Liver (tissue), 9 donors: ENCODE measurements around the gene KDM4C. TPM values are rescaled to one million over a fixed set of nuclear protein-coding genes. Genes with fewer than 3 reads are reported as not detected.

ENCODE experiments used
- DNase-seq: peaks from one replicate; pipeline ENCODE4 v3.0.0-alpha.2; 2017; ENCODE audit warnings: low spot score
- H3K27ac ChIP-seq, 2 donors: one replicate each; pipeline ENCODE4 v1.7.0; 2013; ENCODE audit warnings: inconsistent platforms in 2 of 2, low read length in 2 of 2, control low read depth in 1 of 2, low read depth in 1 of 2, mild to moderate bottlenecking in 1 of 2
- H3K27me3 ChIP-seq, 4 donors: one replicate each; pipeline versions ENCODE4 v1.6.1 to v1.7.0; 2013; ENCODE audit warnings: low read length in 3 of 4, inconsistent platforms in 1 of 4, mild to moderate bottlenecking in 1 of 4, moderate library complexity in 1 of 4; ENCODE audit not compliant: control insufficient read depth in 4 of 4, insufficient read depth in 4 of 4
- H3K36me3 ChIP-seq, 4 donors: one replicate each; pipeline versions ENCODE4 v1.6.1 to v1.7.0; 2013; ENCODE audit warnings: low read length in 3 of 4, mild to moderate bottlenecking in 3 of 4, low read depth in 1 of 4, moderate library complexity in 1 of 4; ENCODE audit not compliant: control insufficient read depth in 4 of 4, insufficient read depth in 3 of 4
- H3K4me1 ChIP-seq, 4 donors: one replicate each; pipeline versions ENCODE4 v1.6.1 to v1.7.0; 2013; ENCODE audit warnings: low read length in 3 of 4, mild to moderate bottlenecking in 3 of 4, moderate library complexity in 1 of 4; ENCODE audit not compliant: control insufficient read depth in 4 of 4, insufficient read depth in 4 of 4
- H3K4me3 ChIP-seq, 3 donors: one replicate each; pipeline versions ENCODE4 v1.6.1 to v1.7.0; 2013; ENCODE audit warnings: low read length in 3 of 3, control low read depth in 1 of 3, low read depth in 1 of 3, mild to moderate bottlenecking in 1 of 3
- H3K9ac ChIP-seq, 2 donors: one replicate each; pipeline ENCODE4 v1.7.0; 2013; ENCODE audit warnings: low read length in 2 of 2, mild to moderate bottlenecking in 2 of 2, moderate library complexity in 2 of 2, control low read depth in 1 of 2, low read depth in 1 of 2
- H3K9me3 ChIP-seq, 4 donors: one replicate each; pipeline versions ENCODE4 v1.6.1 to v1.7.0; 2013; ENCODE audit warnings: low read length in 3 of 4; ENCODE audit not compliant: control insufficient read depth in 4 of 4
- EGR1 ChIP-seq, 2 donors: IDR thresholded peaks; 2 replicates each; pipeline ENCODE4 v1.6.1; 2016 to 2018; ENCODE audit warnings: antibody characterized with exemption in 2 of 2, low read depth in 2 of 2
- FOXA1 ChIP-seq: IDR thresholded peaks from 2 replicates; pipeline ENCODE4 v1.6.1; 2016; ENCODE audit warnings: antibody characterized with exemption
- FOXA2 ChIP-seq: IDR thresholded peaks from 2 replicates; pipeline ENCODE4 v1.6.1; 2016; ENCODE audit warnings: antibody characterized with exemption
- GABPA ChIP-seq, 2 donors: IDR thresholded peaks in 1 of 2; conservative IDR thresholded peaks in 1 of 2; 2 replicates each; pipeline ENCODE4 v1.6.1; 2016; ENCODE audit warnings: antibody characterized with exemption in 2 of 2, mild to moderate bottlenecking in 1 of 2, moderate library complexity in 1 of 2
- HNF4A ChIP-seq, 2 donors: conservative IDR thresholded peaks; 2 replicates each; pipeline ENCODE4 v1.6.1; 2016; ENCODE audit warnings: antibody characterized with exemption in 2 of 2, mild to moderate bottlenecking in 2 of 2
- HNF4G ChIP-seq: IDR thresholded peaks from 2 replicates; pipeline ENCODE4 v1.6.1; 2016; ENCODE audit warnings: antibody characterized with exemption
- JUND ChIP-seq, 2 donors: IDR thresholded peaks; 2 replicates each; pipeline ENCODE4 v1.6.1; 2016; ENCODE audit warnings: antibody characterized with exemption in 2 of 2
- NR2F2 ChIP-seq: IDR thresholded peaks from 2 replicates; pipeline ENCODE4 v1.6.1; 2016; ENCODE audit warnings: antibody characterized with exemption
- RAD21 ChIP-seq, 2 donors: IDR thresholded peaks; 2 replicates each; pipeline ENCODE4 v1.6.1; 2016; ENCODE audit warnings: antibody characterized with exemption in 2 of 2, mild to moderate bottlenecking in 2 of 2
- RXRA ChIP-seq, 2 donors: IDR thresholded peaks; 2 replicates each; pipeline ENCODE4 v1.6.1; 2017 to 2018; ENCODE audit warnings: antibody characterized with exemption in 2 of 2, mild to moderate bottlenecking in 1 of 2
- SP1 ChIP-seq: IDR thresholded peaks from 2 replicates; pipeline ENCODE4 v1.6.1; 2018; ENCODE audit warnings: antibody characterized with exemption, mild to moderate bottlenecking
- TAF1 ChIP-seq: conservative IDR thresholded peaks from 2 replicates; pipeline ENCODE4 v1.6.1; 2016; ENCODE audit warnings: antibody characterized with exemption, mild to moderate bottlenecking
- YY1 ChIP-seq: IDR thresholded peaks from 2 replicates; pipeline ENCODE4 v1.6.1; 2016; ENCODE audit warnings: antibody characterized with exemption, mild to moderate bottlenecking
- WGBS: extraction: QIAGEN DNeasy Blood & Tissue Kit; methylation state at CpG from one replicate; pipeline ENCODE4 v1.1.7; 2013; 5-methylcytosine and 5-hydroxymethylcytosine counted together
- polyA plus RNA-seq, 2 donors: library from polyadenylated mRNA; stranded (reverse) in 1 of 2; unstranded in 1 of 2; fragments of 200-250 nt in 1 of 2; fragments of >200 nt in 1 of 2; fragmentation: Nextera tagmentation in 1 of 2; extraction: Ambion mirVana in 1 of 2; gene quantifications; one replicate each; pipeline versions ENCODE4 v1.2.1 to v1.2.3, GENCODE V29; 2013 to 2015
- total RNA-seq, 2 donors: library from RNA; depleted of rRNA; stranded (reverse); fragments of >200 nt; gene quantifications; one replicate each; pipeline ENCODE4 v1.2.3, GENCODE V29; 2014
- TF ChIP-seq, protein P1 (sequence below): IDR thresholded peaks from 2 replicates; pipeline ENCODE4 v1.6.1; 2016; ENCODE audit warnings: antibody characterized with exemption, mild to moderate bottlenecking
- TF ChIP-seq, protein P2 (sequence below): fragments of 150-350 bp; IDR thresholded peaks from 2 replicates; pipeline ENCODE4 v1.5.1; 2017; ENCODE audit warnings: improper control_type of control experiment, low read depth, low read length; ENCODE audit not compliant: missing input control
- TF ChIP-seq, protein P3 (sequence below): IDR thresholded peaks from 2 replicates; pipeline ENCODE4 v1.6.1; 2016; ENCODE audit warnings: antibody characterized with exemption
- TF ChIP-seq, protein P4 (sequence below): IDR thresholded peaks from 2 replicates; pipeline ENCODE4 v1.6.1; 2016; ENCODE audit warnings: antibody characterized with exemption
- TF ChIP-seq, protein P5 (sequence below): IDR thresholded peaks from 2 replicates; pipeline ENCODE4 v1.6.1; 2016; ENCODE audit warnings: antibody characterized with exemption
- donor health status: healthy.
- donor health status: healthy.
- donor health status: healthy.
- donor health status: healthy.
- donor health status: healthy.

KDM4C gene
- total and polyA plus RNA-seq, 4 donors: 4.3 to 40.2 (median 24.0) TPM

DNA sequence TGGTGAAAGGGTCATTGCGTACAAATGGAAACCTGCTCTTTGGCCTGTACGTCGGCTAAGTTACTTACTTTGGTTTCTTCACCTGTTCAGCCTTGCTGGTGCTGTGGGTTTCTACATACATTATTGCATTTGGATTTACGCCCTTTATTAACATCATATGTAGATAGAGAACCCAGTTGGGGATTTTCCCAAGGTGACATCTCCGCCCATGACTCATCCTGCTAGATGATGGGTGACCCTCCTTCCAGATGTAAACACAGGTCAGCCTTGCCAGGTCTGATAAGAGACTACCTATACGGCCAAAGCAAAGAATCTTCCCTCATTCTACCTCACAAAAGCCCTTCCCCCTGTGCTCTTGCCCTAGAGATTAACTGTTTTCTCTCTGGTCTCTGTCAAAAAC, 360.9 kb downstream of the KDM4C start:
- H3K27me3 ChIP-seq: no peaks in the 10 kb centered on the region
- H3K36me3 ChIP-seq: peaks cover 0 to 5% (median 0%) of the 10 kb centered on the region in 4 donors
- DNase-seq: no peak
- H3K9me3 ChIP-seq: no peaks in the 10 kb centered on the region
- 93% methylated on average over 6 of the region's 6 CpGs for WGBS
- H3K4me3 ChIP-seq: no peak overlapping the region
- TF ChIP-seq SP1: no peak
- no peak for TF ChIP-seq NR2F2
- TF ChIP-seq FOXA1: no peak
- no peak for TF ChIP-seq HNF4A (conservative IDR thresholded peaks at IDR 0.05)
- no peak for TF ChIP-seq HNF4G
- no peak for TF ChIP-seq RXRA (IDR thresholded peaks at IDR 0.05)
- TF ChIP-seq, protein P1, sequence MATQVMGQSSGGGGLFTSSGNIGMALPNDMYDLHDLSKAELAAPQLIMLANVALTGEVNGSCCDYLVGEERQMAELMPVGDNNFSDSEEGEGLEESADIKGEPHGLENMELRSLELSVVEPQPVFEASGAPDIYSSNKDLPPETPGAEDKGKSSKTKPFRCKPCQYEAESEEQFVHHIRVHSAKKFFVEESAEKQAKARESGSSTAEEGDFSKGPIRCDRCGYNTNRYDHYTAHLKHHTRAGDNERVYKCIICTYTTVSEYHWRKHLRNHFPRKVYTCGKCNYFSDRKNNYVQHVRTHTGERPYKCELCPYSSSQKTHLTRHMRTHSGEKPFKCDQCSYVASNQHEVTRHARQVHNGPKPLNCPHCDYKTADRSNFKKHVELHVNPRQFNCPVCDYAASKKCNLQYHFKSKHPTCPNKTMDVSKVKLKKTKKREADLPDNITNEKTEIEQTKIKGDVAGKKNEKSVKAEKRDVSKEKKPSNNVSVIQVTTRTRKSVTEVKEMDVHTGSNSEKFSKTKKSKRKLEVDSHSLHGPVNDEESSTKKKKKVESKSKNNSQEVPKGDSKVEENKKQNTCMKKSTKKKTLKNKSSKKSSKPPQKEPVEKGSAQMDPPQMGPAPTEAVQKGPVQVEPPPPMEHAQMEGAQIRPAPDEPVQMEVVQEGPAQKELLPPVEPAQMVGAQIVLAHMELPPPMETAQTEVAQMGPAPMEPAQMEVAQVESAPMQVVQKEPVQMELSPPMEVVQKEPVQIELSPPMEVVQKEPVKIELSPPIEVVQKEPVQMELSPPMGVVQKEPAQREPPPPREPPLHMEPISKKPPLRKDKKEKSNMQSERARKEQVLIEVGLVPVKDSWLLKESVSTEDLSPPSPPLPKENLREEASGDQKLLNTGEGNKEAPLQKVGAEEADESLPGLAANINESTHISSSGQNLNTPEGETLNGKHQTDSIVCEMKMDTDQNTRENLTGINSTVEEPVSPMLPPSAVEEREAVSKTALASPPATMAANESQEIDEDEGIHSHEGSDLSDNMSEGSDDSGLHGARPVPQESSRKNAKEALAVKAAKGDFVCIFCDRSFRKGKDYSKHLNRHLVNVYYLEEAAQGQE: no peak
- no peak for TF ChIP-seq EGR1 (IDR thresholded peaks at IDR 0.05; ENCODE audit: low read depth in 2 of 2)
- no peak for TF ChIP-seq RAD21 (IDR thresholded peaks at IDR 0.05)
- TF ChIP-seq, protein P2, sequence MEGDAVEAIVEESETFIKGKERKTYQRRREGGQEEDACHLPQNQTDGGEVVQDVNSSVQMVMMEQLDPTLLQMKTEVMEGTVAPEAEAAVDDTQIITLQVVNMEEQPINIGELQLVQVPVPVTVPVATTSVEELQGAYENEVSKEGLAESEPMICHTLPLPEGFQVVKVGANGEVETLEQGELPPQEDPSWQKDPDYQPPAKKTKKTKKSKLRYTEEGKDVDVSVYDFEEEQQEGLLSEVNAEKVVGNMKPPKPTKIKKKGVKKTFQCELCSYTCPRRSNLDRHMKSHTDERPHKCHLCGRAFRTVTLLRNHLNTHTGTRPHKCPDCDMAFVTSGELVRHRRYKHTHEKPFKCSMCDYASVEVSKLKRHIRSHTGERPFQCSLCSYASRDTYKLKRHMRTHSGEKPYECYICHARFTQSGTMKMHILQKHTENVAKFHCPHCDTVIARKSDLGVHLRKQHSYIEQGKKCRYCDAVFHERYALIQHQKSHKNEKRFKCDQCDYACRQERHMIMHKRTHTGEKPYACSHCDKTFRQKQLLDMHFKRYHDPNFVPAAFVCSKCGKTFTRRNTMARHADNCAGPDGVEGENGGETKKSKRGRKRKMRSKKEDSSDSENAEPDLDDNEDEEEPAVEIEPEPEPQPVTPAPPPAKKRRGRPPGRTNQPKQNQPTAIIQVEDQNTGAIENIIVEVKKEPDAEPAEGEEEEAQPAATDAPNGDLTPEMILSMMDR: no peak
- TF ChIP-seq FOXA2: no peak
- TF ChIP-seq JUND (IDR thresholded peaks at IDR 0.05): no peak
- TF ChIP-seq, protein P3, sequence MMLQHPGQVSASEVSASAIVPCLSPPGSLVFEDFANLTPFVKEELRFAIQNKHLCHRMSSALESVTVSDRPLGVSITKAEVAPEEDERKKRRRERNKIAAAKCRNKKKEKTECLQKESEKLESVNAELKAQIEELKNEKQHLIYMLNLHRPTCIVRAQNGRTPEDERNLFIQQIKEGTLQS: no peak
- TF ChIP-seq YY1: no peak
- TF ChIP-seq, protein P4, sequence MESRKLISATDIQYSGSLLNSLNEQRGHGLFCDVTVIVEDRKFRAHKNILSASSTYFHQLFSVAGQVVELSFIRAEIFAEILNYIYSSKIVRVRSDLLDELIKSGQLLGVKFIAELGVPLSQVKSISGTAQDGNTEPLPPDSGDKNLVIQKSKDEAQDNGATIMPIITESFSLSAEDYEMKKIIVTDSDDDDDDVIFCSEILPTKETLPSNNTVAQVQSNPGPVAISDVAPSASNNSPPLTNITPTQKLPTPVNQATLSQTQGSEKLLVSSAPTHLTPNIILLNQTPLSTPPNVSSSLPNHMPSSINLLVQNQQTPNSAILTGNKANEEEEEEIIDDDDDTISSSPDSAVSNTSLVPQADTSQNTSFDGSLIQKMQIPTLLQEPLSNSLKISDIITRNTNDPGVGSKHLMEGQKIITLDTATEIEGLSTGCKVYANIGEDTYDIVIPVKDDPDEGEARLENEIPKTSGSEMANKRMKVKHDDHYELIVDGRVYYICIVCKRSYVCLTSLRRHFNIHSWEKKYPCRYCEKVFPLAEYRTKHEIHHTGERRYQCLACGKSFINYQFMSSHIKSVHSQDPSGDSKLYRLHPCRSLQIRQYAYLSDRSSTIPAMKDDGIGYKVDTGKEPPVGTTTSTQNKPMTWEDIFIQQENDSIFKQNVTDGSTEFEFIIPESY: no peak
- TF ChIP-seq GABPA (IDR thresholded peaks at IDR 0.05 in 1 of 2, conservative IDR thresholded peaks at IDR 0.05 in 1 of 2): no peak
- TF ChIP-seq, protein P5, sequence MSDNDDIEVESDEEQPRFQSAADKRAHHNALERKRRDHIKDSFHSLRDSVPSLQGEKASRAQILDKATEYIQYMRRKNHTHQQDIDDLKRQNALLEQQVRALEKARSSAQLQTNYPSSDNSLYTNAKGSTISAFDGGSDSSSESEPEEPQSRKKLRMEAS: no peak
- no peak for TF ChIP-seq TAF1
- H3K4me1 ChIP-seq: no peaks in the 10 kb centered on the region
- no peak overlapping the region for H3K9ac ChIP-seq
- H3K27ac ChIP-seq: no peak overlapping the region
